ENCODE measurements around the gene MID1IP1. TPM values are rescaled to one million over a fixed set of nuclear protein-coding genes. Genes with fewer than 3 reads are reported as not detected.

MID1IP1 gene
- polyA plus RNA-seq, 1 donor (not counting 4 experiments of a cell fraction or from before 2014, with no cell fraction given), result 45.4 TPM

GRCh38 chrX:38804432-38804681, 3.1 kb downstream of the MID1IP1 start:
- Histone ChIP-seq H2AFZ (ENCODE audit: control insufficient read depth, low read length) (no peak overlapping the region), H3K79me2 (ENCODE audit: control insufficient read depth, insufficient read depth, low read length) (peaks cover 31% of the 10 kb centered on the region), H3K9me3 (ENCODE audit: control insufficient read depth, low read depth, low read length) (peaks cover 3% of the 10 kb centered on the region), H3K27me3 (ENCODE audit: control insufficient read depth, extremely low read depth, insufficient read depth, low read length) (no peaks in the 10 kb centered on the region), H3K4me3 (ENCODE audit: control insufficient read depth in 2 of 3, extremely low read depth in 1 of 3, insufficient read depth in 2 of 3, low read depth in 1 of 3, low read length in 3 of 3) (peak overlapping the region; percentile 62 to 80 (median 73)), H3K9ac (ENCODE audit: control insufficient read depth, extremely low read depth, insufficient read depth, low read length) (peak overlapping the region; percentile 90), H3K9me1 (ENCODE audit: control insufficient read depth, extremely low read depth, insufficient read depth, low read length) (no peaks in the 10 kb centered on the region), H4K20me1 (ENCODE audit: control insufficient read depth, extremely low read depth, insufficient read depth, low read length) (no peaks in the 10 kb centered on the region), H3K27ac (ENCODE audit: control insufficient read depth, insufficient read depth, low read length) (peak overlapping the region; percentile 85), H3K4me2 (ENCODE audit: control insufficient read depth, extremely low read depth, insufficient read depth, low read depth, low read length) (peak overlapping the region; percentile 65), H3K36me3 (ENCODE audit: control insufficient read depth in 2 of 2, extremely low read depth in 1 of 2, insufficient read depth in 2 of 2, low read length in 2 of 2) (peaks cover 0 to 2% of the 10 kb centered on the region in 2 experiments), H3K4me1 (ENCODE audit: control insufficient read depth, extremely low read depth, insufficient read depth, low read length) (peaks cover 6% of the 10 kb centered on the region)
- dilution Hi-C loops (cut with MboI; ENCODE audit: extremely low pct_ligation_motif_present, low sequenced_read_pairs), result no loop called here
- FAIRE-seq (no peak), DNase-seq (ENCODE audit: low read depth, low spot score) (no peak)
- TF ChIP-seq EZH2 (IDR thresholded peaks at IDR 0.05; ENCODE audit: low read length) (no peak), CTCF (optimal IDR thresholded peaks at IDR 0.05 in 1 of 3, IDR thresholded peaks at IDR 0.05 in 1 of 3, conservative IDR thresholded peaks at IDR 0.05 in 1 of 3; ENCODE audit: extremely low read depth in 1 of 3, insufficient read depth in 2 of 3, low read length in 3 of 3) (no peak)

- no peaks in the 10 kb centered on the region for H4K20me1 ChIP-seq (ENCODE audit: control insufficient read depth, extremely low read depth, insufficient read depth, low read length)
- TF ChIP-seq EZH2 (IDR thresholded peaks at IDR 0.05; ENCODE audit: low read length) (no peak), CTCF (optimal IDR thresholded peaks at IDR 0.05 in 1 of 3, IDR thresholded peaks at IDR 0.05 in 1 of 3, conservative IDR thresholded peaks at IDR 0.05 in 1 of 3; ENCODE audit: extremely low read depth in 1 of 3, insufficient read depth in 2 of 3, low read length in 3 of 3) (no peak)
- peaks cover 3% of the 10 kb centered on the region for H3K9me3 ChIP-seq (ENCODE audit: control insufficient read depth, low read depth, low read length)
- H3K9me1 ChIP-seq (ENCODE audit: control insufficient read depth, extremely low read depth, insufficient read depth, low read length), result no peaks in the 10 kb centered on the region
- H3K27ac ChIP-seq (ENCODE audit: control insufficient read depth, insufficient read depth, low read length), result peak overlapping the region; percentile 85
- H3K4me2 ChIP-seq (ENCODE audit: control insufficient read depth, extremely low read depth, insufficient read depth, low read depth, low read length), result peak overlapping the region; percentile 17
- peak overlapping the region; percentile 90 for H3K9ac ChIP-seq (ENCODE audit: control insufficient read depth, extremely low read depth, insufficient read depth, low read length)
- dilution Hi-C loops (cut with MboI; ENCODE audit: extremely low pct_ligation_motif_present, low sequenced_read_pairs), result no loop called here
- peaks cover 6% of the 10 kb centered on the region for H3K4me1 ChIP-seq (ENCODE audit: control insufficient read depth, extremely low read depth, insufficient read depth, low read length)
- H3K36me3 ChIP-seq (ENCODE audit: control insufficient read depth in 2 of 2, extremely low read depth in 1 of 2, insufficient read depth in 2 of 2, low read length in 2 of 2), result peaks cover 0 to 2% of the 10 kb centered on the region in 2 experiments
- DNase-seq (ENCODE audit: low read depth, low spot score) (no peak), FAIRE-seq (no peak)
- H3K4me3 ChIP-seq (ENCODE audit: control insufficient read depth in 2 of 3, extremely low read depth in 1 of 3, insufficient read depth in 2 of 3, low read depth in 1 of 3, low read length in 3 of 3), result peak overlapping the region; percentile 62 to 80 (median 73)
- H2AFZ ChIP-seq (ENCODE audit: control insufficient read depth, low read length), result no peak overlapping the region
- H3K79me2 ChIP-seq (ENCODE audit: control insufficient read depth, insufficient read depth, low read length), result peaks cover 31% of the 10 kb centered on the region
- no peaks in the 10 kb centered on the region for H3K27me3 ChIP-seq (ENCODE audit: control insufficient read depth, extremely low read depth, insufficient read depth, low read length)
These were observed 3.6 kb downstream of the MID1IP1 start for GRCh38 chrX:38804682-38805431.

All from keratinocyte (primary cell).